GM19240 (cell line): ENCODE measurements around the gene MESP2.

Experiments used
- DNase-seq: peaks from one replicate; pipeline ENCODE4 v3.0.0; 2011; ENCODE audit warnings: low spot score; ENCODE audit not compliant: insufficient read length

The MESP2 gene, protein sequence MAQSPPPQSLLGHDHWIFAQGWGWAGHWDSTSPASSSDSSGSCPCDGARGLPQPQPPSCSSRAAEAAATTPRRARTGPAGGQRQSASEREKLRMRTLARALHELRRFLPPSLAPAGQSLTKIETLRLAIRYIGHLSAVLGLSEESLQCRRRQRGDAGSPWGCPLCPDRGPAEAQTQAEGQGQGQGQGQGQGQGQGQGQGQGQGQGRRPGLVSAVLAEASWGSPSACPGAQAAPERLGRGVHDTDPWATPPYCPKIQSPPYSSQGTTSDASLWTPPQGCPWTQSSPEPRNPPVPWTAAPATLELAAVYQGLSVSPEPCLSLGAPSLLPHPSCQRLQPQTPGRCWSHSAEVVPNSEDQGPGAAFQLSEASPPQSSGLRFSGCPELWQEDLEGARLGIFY

DNA sequence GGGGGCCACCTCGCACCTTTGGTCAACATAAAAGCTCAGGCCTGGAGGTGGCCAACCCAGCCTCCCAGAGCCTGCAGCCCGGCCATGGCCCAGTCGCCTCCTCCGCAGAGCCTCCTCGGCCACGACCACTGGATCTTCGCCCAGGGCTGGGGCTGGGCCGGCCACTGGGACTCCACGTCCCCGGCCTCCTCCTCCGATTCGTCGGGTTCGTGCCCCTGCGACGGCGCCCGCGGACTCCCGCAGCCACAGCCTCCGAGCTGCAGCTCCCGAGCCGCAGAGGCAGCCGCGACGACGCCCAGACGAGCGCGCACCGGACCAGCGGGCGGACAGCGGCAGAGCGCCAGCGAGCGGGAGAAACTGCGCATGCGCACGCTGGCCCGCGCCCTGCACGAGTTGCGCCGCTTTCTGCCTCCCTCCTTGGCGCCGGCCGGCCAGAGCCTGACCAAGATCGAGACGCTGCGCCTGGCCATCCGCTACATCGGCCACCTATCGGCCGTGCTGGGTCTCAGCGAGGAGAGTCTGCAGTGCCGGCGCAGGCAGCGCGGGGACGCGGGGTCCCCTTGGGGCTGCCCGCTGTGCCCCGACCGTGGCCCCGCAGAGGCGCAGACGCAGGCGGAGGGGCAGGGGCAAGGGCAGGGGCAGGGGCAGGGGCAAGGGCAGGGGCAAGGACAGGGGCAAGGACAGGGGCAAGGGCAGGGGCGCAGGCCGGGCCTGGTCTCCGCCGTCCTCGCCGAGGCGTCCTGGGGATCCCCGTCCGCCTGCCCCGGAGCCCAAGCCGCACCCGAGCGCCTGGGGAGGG lies at the start of gene MESP2:
MESP2 (plus strand) TSS at position 59 of the 799 bp plus-strand sequence; CDS start at position 85, 26 bp downstream.
- peak; percentile 37 for DNase-seq

DNA sequence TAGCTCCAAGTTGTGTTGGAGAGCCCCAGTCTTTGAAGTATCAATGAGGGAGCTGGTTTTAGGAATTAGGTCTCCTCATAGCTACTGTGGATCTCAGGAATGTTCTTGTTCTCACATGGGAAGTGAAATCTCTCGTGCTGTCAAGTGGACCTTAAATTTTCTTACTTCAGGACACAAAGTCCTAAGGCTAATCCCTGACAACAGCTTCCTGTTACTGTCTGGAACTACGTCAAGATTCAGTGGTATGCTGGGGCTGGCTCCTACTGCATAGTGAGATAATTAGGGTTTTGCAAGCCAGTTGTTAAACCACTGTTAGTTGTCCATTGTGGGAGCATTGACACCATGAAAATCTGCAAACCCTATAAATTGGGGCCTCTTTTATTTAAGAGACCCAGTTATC lies 47.9 kb upstream of the MESP2 start:
- no peak for DNase-seq

DNA sequence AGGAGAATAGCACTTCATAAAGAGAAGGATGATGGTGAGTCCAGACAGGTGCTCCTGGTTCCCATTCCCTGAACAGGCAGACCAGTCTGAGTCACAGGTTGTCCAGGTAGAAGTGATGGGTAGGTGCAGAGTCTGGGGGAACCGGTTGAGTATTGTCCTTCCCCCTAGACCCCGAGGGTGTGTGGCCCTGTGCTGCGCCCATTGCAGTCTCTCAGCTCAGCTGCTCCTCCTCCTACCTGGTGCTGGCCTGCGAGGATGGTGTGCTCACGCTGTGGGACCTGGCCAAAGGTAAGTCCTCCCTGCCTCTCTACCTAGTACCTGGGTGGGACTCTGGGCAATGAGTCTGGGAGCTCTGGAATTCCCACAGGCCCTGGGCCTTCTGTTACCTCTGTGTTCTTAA lies 44.9 kb upstream of the MESP2 start:
- no peak for DNase-seq

DNA sequence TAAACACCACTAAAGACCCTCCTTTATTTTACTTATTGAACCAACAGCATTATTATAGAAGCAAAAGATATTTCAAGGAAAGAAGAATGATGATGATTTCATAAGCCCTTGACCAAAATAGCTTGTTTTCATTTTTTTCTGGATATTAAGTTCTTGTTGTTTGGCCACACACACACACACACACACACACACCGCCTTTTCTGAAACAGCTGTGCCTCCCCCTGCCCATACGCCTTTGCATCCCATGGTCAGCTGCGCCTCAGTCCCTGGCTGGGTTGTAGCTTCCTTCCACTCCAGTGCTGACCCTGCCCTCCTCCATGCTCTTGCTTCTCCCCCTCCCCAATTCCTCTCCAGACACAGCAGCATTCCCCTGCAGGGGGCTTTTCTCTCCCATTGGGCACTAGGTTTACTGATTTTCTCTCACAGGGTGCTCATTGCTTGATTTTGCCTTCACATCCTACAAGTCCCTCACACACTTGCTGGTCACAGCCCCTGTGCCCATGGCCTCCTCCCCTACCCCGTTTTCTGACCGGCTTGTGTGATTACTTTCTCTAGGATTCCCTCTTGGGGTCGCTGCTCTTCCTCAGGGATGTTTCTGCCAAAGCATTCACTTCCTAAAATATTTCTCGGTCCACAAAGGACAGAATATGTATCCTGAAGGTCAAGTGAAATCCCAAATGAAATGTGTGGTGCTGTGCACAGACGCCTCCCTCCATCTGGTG lies 43.5 kb upstream of the MESP2 start:
- no peak for DNase-seq

DNA sequence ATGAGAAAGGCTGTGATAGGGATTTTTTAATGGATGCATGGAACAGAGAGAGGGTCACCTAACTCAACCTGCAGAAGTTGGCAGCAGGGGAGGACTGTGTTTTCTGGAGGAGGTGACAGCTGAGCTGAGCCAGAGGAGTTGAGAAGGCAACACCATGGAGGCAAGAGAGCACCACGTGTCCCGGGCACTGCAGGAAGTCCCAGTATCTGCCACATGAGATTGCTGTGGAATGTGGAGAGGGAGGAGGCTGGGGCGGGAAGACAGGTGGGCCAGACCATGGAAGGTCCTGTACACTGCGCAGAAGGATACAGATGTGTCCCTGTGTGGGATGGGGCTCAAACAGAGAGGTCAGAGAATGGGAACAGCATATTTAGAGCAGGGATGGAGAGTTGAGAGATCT lies 40.4 kb upstream of the MESP2 start:
- no peak for DNase-seq

DNA sequence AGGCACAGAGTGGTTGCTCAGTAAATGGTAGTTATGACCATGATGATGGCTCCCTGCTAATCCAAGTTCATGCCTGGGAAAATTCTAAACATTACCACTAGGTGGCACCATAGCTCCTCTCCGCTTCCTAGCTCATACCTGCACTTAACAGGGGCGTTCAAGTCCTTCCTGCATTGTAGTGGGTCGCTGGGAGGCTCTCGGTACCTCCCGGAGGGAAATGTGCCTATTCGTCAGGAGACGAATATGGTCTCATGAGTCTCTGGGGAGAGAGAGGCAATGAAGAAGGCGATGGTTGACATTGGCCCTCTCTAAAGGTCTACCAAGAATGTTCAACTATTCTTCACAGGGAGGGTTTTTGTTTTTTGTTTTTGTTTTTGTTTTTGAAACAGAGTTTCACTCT lies 36.0 kb upstream of the MESP2 start:
- DNase-seq: peak; percentile 71

DNA sequence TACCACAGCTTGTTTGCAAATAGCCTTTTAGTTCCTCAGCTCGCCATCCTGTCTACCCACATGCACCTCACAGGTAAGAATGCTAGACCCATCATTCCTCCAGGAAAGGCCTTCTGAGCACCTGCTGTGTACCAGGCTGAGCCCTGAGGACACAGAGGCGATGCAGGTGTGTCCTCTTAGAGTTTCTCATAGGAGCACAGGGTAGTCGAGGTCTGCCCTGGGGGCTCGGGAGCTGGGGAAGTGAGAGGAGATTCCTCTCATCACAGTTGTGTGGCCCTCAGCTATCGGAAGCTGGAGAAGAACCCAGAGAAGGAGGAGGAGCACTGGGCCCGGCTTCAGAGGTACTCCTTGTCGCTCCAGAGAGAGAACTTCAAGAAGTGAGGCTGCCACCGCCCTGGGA lies 33.1 kb upstream of the MESP2 start:
- no peak for DNase-seq

DNA sequence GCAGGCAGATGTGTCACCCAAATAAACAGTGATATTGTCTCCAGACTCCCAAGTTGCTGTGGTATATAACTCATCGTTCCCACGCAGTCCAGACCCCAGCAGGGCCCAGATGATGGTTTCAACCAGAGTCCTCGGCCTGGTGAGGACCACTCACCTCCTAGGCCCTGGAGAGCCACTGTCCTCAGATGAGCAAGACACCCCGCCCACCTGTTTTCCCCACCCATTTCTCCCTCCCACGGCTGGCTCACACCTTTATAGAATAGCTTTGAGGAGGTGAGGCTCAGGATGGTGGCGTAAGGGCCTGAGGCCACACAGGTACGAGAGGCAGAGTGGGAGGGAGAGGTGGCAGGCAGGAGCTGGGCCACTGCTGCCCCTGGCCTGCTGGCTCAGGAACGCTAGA lies 32.5 kb upstream of the MESP2 start:
- DNase-seq: no peak

DNA sequence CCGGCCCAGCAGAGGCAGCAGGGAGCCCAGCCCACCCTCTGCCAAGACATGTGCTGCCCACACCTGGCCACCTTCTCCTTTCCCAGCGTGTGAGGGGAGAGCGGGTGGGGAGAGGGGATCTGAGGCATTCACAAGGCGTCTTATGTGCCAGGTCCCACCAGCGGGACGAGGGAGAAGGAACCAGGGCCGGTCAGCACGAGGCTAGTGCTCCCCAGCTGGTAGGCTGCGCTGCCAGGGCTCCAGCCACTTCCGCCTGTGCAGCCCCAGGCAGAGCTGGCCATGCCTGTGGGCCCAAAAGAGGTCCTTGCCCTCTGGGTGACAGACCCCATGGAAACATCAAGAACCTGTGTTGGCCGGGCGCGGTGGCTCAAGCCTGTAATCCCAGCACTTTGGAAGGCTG lies 31.0 kb upstream of the MESP2 start:
- no peak for DNase-seq

DNA sequence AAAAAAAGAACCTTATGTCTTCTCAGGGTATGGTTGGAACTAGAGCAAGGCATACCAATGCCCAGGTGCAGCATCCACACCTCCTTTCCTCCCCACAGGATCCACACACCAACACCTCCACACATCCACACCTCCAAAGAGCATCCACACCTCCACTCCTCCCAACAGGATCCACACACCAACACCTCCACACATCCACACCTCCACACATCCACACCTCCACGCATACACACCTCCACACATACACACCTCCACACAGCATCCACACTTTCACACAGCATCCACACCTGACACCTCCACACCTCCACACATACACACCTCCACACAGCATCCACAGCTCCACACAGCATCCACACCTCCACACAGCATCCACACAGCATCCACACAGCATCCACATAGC lies 30.4 kb upstream of the MESP2 start:
- DNase-seq: no peak

DNA sequence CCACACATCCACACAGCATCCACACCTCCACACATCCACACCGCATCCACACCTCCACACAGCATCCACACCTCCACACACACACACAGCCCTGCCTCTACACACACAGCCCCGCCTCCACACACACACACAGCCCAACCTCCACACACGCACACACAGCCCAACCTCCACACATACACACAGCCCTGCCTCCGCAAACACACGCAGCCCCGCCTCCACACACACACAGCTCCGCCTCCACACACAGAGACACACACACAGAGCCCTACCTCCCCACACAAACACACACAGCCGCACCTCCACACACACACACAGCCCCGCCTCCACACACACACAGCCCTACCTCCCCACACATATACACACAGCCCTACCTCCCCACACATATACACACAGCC lies 29.7 kb upstream of the MESP2 start:
- no peak for DNase-seq

DNA sequence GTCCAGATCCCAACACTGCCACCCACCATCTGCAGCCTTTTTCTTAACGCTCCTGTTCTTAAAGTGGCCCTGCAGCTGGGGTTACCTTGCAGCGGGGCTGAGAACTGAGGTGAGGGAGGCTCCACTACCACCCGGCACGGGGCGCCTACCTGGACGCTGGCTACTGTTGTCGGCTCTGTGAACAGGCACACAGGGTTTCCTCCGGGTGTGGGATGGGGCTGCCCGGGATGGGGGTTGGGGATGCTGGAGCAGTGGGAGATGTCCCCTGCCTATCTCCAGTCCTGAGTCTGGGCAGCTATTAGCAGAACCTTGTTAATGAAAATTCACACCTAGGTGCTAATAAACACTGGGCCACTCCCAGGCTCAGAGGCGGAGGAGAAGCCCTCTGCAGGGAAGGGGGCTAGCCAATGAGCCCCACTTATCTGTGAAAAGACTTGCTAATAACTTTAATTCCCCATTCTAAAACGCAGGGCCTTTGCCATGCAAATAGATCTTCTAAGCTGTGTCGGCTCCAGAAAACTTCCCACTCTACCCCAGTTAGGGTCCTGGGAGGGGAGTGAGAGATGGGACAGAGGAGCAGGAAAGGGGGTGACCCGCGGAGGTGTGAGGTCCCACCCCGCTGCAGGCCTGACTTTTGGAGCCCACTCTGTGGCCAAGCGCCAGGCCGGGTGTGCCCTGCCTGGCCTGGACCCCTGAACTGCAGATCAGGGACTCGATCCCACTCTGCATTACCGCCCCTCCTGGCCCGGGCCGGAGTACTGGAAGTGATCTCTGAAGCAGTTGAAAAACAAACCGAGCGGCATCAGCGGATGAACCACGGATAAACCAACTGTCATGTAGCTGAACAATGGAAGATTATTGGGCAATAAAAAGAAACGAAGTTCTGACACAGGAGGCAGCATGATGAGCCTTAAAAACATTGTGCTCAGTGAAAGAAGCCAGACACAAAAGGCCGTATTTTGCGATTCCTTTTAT lies 28.1 kb upstream of the MESP2 start:
- no peak for DNase-seq

DNA sequence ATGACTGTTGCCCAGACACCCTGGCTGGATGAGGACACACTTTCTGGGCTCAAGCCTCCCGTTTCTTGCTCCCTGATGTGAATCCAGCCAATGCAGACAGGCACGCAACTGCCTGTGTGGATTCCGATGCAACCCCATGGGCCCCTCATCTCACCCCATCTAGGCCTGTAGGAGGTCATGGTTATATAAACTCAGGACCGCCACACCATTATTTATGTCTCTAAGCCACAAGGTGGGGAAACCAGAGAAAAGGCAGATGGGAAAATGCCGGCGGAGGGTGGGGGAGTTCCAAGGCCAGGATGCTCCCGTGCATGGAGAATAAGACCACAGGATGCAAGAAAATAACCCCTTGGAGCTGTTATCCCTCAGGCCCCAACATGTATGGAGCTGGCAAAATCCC lies 27.1 kb upstream of the MESP2 start:
- DNase-seq: no peak

DNA sequence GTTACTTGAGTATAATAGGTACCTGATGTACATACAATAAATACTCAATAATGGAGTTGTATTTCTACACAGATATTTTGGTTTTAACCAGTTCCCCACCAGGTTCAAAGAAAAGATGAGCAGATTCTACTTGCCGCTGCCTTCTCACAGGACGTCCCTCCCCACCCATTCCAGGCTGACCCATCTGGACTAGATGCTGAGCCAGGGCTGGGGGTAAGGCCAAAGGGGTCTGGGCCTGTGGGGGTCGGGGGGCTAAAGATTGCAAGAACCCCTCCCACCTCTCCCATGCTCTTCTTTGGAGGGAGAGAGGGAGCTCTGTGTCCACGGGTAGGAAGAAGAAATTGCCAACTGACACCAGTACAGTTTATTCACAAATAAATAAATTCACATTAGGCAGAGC lies 26.6 kb upstream of the MESP2 start:
- DNase-seq: no peak

DNA sequence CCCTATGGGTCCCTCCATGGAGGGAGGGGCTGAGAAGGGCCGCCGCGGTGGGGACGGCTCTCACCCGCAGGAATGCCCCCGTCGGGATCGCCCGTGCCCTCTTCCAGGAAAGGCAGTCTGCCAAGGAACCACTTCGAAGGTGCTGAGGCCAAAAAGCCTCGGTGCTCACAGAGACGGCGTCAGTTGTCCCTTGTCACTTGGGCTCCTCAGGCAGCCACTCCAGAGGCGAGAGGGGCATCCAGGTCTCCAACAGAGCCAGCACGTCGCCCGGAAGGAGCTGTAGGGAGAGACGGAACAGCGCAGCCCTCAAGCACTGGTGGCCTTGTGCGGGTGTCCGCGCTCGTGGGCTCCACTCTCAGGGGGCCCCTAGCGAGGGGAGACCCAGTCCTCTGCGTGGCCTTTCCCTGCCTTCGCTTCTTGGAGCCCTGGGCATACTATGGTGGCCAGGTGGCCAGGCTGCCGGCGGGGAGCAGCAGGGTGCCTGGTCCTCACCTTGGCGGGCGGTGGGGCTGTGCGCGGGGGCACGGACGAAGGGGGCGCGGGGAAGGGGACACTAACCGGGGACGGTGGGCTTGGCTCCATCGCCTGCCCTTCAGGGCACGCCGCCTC lies 26.1 kb upstream of the MESP2 start:
- no peak for DNase-seq

DNA sequence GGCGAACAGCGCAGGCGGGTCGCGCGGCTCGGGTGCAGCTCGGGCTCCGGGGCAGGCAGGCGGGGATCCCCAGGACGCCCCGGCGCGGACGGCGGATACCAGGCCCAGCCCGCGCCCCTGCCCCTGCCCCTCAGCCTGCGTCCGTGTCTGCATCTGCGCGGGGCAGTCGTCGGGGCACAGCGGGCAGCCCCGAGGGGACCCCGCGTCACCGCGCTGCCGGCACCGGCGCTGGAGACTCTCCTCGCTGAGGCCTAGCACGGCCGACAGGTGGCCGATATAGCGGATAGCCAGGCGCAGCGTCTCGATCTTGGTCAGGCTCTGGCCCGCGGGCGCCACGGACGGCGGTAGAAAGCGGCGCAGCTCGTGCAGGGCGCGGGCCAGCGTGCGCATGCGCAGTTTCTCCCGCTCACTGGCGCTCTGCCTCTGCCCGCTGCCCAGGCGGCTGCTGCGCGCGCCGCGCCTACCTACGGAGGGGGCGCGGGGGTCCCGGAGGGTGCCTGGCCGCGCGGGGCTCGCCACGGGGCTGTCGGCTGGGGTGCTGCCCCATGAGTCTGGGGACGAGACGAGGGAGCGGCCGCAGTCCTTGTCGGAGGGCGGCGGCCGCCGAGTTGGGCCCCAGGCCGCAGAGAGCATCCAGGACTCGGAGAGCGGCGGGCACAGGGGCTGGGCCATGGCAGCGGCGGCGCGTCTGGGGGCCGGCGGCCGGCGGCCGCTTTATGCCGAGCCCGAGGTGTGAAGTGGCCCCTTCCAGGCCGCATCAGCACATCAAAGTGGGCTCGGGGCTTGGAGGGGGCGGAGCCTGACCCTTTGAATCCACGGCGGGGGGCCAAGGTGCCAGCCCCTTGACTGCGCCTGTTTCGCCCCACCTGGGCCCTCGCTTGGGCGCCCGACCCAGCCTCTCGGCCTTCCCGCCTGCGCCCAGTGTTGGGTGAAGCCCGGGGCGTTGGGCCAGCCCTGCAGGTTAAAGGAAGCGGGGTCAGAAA lies 25.3 kb upstream of the MESP2 start, which contains the start of gene MESP1:
MESP1 (minus strand) TSS at position 690 of the 983 bp plus-strand sequence; CDS start at position 672, 18 bp downstream.
- peak; percentile 95 for DNase-seq

DNA sequence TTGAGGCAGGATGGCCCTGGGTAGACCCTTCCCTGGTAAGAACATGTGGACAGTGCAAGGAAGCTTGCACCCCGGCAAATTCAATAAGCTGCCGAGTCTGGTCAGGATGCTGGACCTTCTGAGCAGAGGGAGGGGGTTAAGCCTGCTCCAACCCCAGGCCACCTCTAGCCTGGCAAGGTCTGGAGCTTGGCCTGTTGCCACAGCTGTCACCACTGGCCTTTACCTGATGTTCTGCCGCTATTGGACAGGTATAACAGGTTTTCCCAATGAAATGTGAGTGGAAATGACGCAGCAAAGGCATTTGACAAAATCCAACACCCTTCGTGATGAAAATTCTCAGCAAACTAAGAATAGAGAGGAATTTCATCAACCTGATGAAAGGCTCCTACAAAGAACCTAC lies 24.4 kb upstream of the MESP2 start:
- DNase-seq: no peak

DNA sequence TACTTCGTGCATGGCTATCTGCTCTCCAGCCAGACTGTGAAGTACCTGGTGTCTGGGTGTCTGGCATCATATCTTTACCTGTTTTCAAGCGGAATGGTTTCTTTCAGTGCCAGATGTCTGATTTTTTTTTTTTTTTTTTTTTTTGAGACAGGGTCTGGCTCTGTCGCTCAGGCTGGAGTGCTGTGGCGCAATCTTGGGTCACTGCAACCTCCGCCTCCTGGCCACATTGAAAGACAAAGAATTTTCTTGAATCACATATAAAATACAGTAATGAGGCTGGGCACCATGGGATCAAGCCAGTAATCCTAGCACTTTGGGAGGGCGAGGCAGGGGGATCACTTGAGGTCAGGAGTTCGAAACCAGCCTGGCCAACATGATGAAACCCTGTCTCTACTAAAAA lies 22.3 kb upstream of the MESP2 start:
- DNase-seq: no peak
